B cell (primary cell): ENCODE results near the gene EXOC7.

ENCODE experiments used
- EZH2 ChIP-seq: IDR thresholded peaks from 2 replicates; pipeline ENCODE4 v1.6.1; 2012; ENCODE audit warnings: borderline replicate concordance, low read depth, mild to moderate bottlenecking, moderate library complexity, low read length; ENCODE audit not compliant: insufficient read depth, poor library complexity, severe bottlenecking
- TF ChIP-seq, protein P1 (sequence below): fragments of 200-600 bp; IDR thresholded peaks from one replicate; pipeline ENCODE4 v1.8.0; 2022; ENCODE audit warnings: antibody characterized with exemption, mild to moderate bottlenecking

- TF ChIP-seq, protein P1, sequence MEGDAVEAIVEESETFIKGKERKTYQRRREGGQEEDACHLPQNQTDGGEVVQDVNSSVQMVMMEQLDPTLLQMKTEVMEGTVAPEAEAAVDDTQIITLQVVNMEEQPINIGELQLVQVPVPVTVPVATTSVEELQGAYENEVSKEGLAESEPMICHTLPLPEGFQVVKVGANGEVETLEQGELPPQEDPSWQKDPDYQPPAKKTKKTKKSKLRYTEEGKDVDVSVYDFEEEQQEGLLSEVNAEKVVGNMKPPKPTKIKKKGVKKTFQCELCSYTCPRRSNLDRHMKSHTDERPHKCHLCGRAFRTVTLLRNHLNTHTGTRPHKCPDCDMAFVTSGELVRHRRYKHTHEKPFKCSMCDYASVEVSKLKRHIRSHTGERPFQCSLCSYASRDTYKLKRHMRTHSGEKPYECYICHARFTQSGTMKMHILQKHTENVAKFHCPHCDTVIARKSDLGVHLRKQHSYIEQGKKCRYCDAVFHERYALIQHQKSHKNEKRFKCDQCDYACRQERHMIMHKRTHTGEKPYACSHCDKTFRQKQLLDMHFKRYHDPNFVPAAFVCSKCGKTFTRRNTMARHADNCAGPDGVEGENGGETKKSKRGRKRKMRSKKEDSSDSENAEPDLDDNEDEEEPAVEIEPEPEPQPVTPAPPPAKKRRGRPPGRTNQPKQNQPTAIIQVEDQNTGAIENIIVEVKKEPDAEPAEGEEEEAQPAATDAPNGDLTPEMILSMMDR = no peak
- TF ChIP-seq EZH2 = no peak
Observed at GRCh38 chr17:76032780-76033108, 70.8 kb downstream of the EXOC7 start.
